Esophagus squamous epithelium (tissue), 5 donors: ENCODE measurements around the gene ABCA12. TPM values are rescaled to one million over a fixed set of nuclear protein-coding genes. Genes with fewer than 3 reads are reported as not detected.

ENCODE experiments used
- DNase-seq: peaks from one replicate; lab custom pipeline; 2025; lab: John Stamatoyannopoulos, UW
- H3K27ac ChIP-seq, 4 donors: fragments of 200-600 bp; sonication (generic); one replicate each; pipeline ENCODE4 v1.5.1; 2016 to 2019; ENCODE audit warnings: mild to moderate bottlenecking in 1 of 4
- H3K27me3 ChIP-seq, 4 donors: fragments of 200-600 bp; sonication (generic); 1 replicate in 3 of 4; 2 replicates in 1 of 4; pipeline versions ENCODE4 v1.5.1 to v1.6.0; 2017 to 2021; ENCODE audit warnings: antibody characterized with exemption in 1 of 4
- H3K36me3 ChIP-seq, 3 donors: fragments of 200-600 bp; sonication (generic); one replicate each; pipeline ENCODE4 v1.5.1; 2016 to 2019
- H3K4me1 ChIP-seq, 3 donors: fragments of 200-600 bp; sonication (generic); one replicate each; pipeline ENCODE4 v1.5.1; 2017 to 2019
- H3K4me3 ChIP-seq, 4 donors: fragments of 200-600 bp; sonication (generic); 1 replicate in 3 of 4; 2 replicates in 1 of 4; pipeline ENCODE4 v1.5.1; 2016 to 2019; ENCODE audit warnings: mild to moderate bottlenecking in 2 of 4, moderate library complexity in 1 of 4
- H3K9me3 ChIP-seq, 3 donors: fragments of 200-600 bp; sonication (generic); one replicate each; pipeline ENCODE4 v1.5.1; 2016 to 2019
- CTCF ChIP-seq, 6 experiments: fragments of 450-650 bp in 4 of 6; fragments of 200-600 bp in 2 of 6; sonication (generic) in 2 of 6; IDR thresholded peaks; one replicate each; pipeline ENCODE4 v1.5.1; 2016 to 2019; ENCODE audit warnings: antibody characterized with exemption in 6 of 6, mild to moderate bottlenecking in 4 of 6, moderate library complexity in 4 of 6
- POLR2A ChIP-seq, 4 donors: fragments of 450-650 bp; IDR thresholded peaks; one replicate each; pipeline ENCODE4 v1.6.1; 2017; ENCODE audit warnings: antibody characterized with exemption in 4 of 4, mild to moderate bottlenecking in 4 of 4, moderate library complexity in 3 of 4
- WGBS, 2 donors: methylation state at CpG; one replicate each; pipeline ENCODE4 v1.1.5; 2018; 5-methylcytosine and 5-hydroxymethylcytosine counted together
- intact Hi-C: fragments of 100-400 bp; cut with DNase I; formaldehyde crosslinking; loops from one replicate; pipeline ENCODE4 v1.15.0; 2022
- total RNA-seq, 4 donors: library from RNA; depleted of rRNA; stranded (reverse); fragments of >200 nt; gene quantifications; one replicate each; pipeline ENCODE4 v1.1.0, GENCODE V29; 2016
- donor health status: DM: yes; HTN: yes; CAD: no.

ABCA12 gene
- 10 to 100 TPM in 1 of 4 donors, 1 to 10 TPM in 3; 1.5 to 45.7 (median 3.8) TPM for total RNA-seq

- peak within 1 kb of the TSS in 3 of 4 donors; percentile 0 to 32 (median 8) for H3K4me3 ChIP-seq
- H3K4me1 ChIP-seq = peaks cover 5 to 48% (median 5%) of the 10 kb centered on the region in 3 donors
- no peaks in the 10 kb centered on the region for H3K9me3 ChIP-seq
- no peak for DNase-seq
- TF ChIP-seq POLR2A (IDR thresholded peaks at IDR 0.05) (no peak), CTCF (IDR thresholded peaks at IDR 0.05) (no peak)
- intact Hi-C loops = no loop called here
- no peaks in the 10 kb centered on the region for H3K36me3 ChIP-seq
- no peaks in the 10 kb centered on the region for H3K27me3 ChIP-seq
- peak within 1 kb of the TSS; percentile 53 to 75 (median 66) for H3K27ac ChIP-seq
- WGBS, 2 donors = 0 to 28% methylated on average over 1 to 2 of the region's 2 CpGs
Measured at GRCh38 chr2:215138479-215138878, at the start of gene ABCA12. TSS of gene ABCA12 (minus strand) at chr2:215138626. CDS start at chr2:215138208, 418 bp downstream.

GRCh38 chr2:215188078-215188477 lies 49.7 kb upstream of the ABCA12 start:
- Histone ChIP-seq H3K4me3 (no peak overlapping the region), H3K4me1 (peaks cover 0 to 17% (median 0%) of the 10 kb centered on the region in 3 donors), H3K9me3 (no peaks in the 10 kb centered on the region), H3K36me3 (no peaks in the 10 kb centered on the region), H3K27me3 (no peaks in the 10 kb centered on the region), H3K27ac (no peak overlapping the region)
- intact Hi-C loops = no loop called here
- no peak for DNase-seq
- no peak for TF ChIP-seq POLR2A (IDR thresholded peaks at IDR 0.05)
- no peak for TF ChIP-seq CTCF (IDR thresholded peaks at IDR 0.05)

GRCh38 chr2:215186021-215186420 lies 47.6 kb upstream of the ABCA12 start:
- no peak for DNase-seq
- Histone ChIP-seq H3K27ac (no peak overlapping the region), H3K4me3 (no peak overlapping the region), H3K9me3 (no peaks in the 10 kb centered on the region), H3K36me3 (no peaks in the 10 kb centered on the region), H3K27me3 (no peaks in the 10 kb centered on the region), H3K4me1 (peaks cover 0 to 17% (median 0%) of the 10 kb centered on the region in 3 donors)
- no peak for TF ChIP-seq CTCF (IDR thresholded peaks at IDR 0.05)
- TF ChIP-seq POLR2A (IDR thresholded peaks at IDR 0.05) = no peak
- intact Hi-C loops = no loop called here
- WGBS, 2 donors = 74 to 76% methylated on average over 1 of the region's 1 CpG

- Histone ChIP-seq H3K27me3 (no peaks in the 10 kb centered on the region), H3K27ac (no peak overlapping the region), H3K9me3 (no peaks in the 10 kb centered on the region), H3K4me1 (no peaks in the 10 kb centered on the region), H3K4me3 (no peak overlapping the region), H3K36me3 (no peaks in the 10 kb centered on the region)
- DNase-seq = no peak
- intact Hi-C loops = no loop called here
- TF ChIP-seq CTCF (IDR thresholded peaks at IDR 0.05) (no peak), POLR2A (IDR thresholded peaks at IDR 0.05) (no peak)
- 76 to 89% methylated on average over 4 of the region's 4 CpGs for WGBS, 2 donors
Measured at GRCh38 chr2:215178121-215178520, 39.7 kb upstream of the ABCA12 start.

- H3K27me3 ChIP-seq = no peaks in the 10 kb centered on the region
- H3K36me3 ChIP-seq = no peaks in the 10 kb centered on the region
- no peak for DNase-seq
- no peak overlapping the region for H3K4me3 ChIP-seq
- 63 to 64% methylated on average over 4 of the region's 4 CpGs for WGBS, 2 donors
- no peak for TF ChIP-seq CTCF (IDR thresholded peaks at IDR 0.05)
- TF ChIP-seq POLR2A (IDR thresholded peaks at IDR 0.05) = no peak
- H3K27ac ChIP-seq = no peak overlapping the region
- H3K9me3 ChIP-seq = no peaks in the 10 kb centered on the region
- intact Hi-C loops = no loop called here
- peaks cover 0 to 14% (median 0%) of the 10 kb centered on the region in 3 donors for H3K4me1 ChIP-seq
Measured at GRCh38 chr2:215171796-215172195, 33.4 kb upstream of the ABCA12 start.
